Keratinocyte (primary cell): Measurements from ENCODE around the gene SOX2.

ENCODE experiments used
- EZH2 ChIP-seq: IDR thresholded peaks from one replicate; pipeline ENCODE4 v1.6.1; 2012; ENCODE audit warnings: inconsistent platforms, mild to moderate bottlenecking, low read length, moderate library complexity
- TF ChIP-seq, protein P1 (sequence below), 3 experiments: IDR thresholded peaks in 1 of 3; conservative IDR thresholded peaks in 1 of 3; optimal IDR thresholded peaks in 1 of 3; 2 replicates in 2 of 3; 3 replicates in 1 of 3; pipeline versions ENCODE3 to v1.5.1; 2011; ENCODE audit warnings: low read length in 3 of 3, mild to moderate bottlenecking in 3 of 3, moderate library complexity in 2 of 3, control low read depth in 1 of 3, inconsistent platforms in 1 of 3; ENCODE audit not compliant: insufficient read depth in 2 of 3; ENCODE audit errors: extremely low read depth in 1 of 3

DNA sequence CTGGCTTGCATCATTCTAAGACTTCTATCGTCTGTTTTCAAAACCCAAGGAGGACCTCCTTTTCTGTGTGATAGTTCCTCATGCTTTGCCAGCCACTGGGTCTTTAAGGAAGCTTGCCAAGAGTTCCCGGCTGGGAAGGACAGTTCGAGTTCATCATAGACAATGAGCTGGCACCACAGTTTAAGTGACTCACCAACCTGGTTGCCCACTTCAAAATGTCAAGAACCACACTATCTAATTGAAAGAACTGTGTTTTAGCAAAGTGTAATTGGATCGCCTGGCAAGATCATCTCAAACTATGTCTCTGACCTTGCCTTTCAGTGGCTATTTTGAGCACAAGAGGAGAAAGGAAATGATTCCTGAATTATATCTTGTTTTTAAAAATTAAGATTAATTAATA, 27.9 kb downstream of the SOX2 start:
- TF ChIP-seq, protein P1, sequence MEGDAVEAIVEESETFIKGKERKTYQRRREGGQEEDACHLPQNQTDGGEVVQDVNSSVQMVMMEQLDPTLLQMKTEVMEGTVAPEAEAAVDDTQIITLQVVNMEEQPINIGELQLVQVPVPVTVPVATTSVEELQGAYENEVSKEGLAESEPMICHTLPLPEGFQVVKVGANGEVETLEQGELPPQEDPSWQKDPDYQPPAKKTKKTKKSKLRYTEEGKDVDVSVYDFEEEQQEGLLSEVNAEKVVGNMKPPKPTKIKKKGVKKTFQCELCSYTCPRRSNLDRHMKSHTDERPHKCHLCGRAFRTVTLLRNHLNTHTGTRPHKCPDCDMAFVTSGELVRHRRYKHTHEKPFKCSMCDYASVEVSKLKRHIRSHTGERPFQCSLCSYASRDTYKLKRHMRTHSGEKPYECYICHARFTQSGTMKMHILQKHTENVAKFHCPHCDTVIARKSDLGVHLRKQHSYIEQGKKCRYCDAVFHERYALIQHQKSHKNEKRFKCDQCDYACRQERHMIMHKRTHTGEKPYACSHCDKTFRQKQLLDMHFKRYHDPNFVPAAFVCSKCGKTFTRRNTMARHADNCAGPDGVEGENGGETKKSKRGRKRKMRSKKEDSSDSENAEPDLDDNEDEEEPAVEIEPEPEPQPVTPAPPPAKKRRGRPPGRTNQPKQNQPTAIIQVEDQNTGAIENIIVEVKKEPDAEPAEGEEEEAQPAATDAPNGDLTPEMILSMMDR (optimal IDR thresholded peaks at IDR 0.05 in 1 of 3, IDR thresholded peaks at IDR 0.05 in 1 of 3, conservative IDR thresholded peaks at IDR 0.05 in 1 of 3; ENCODE audit: extremely low read depth in 1 of 3, insufficient read depth in 2 of 3, low read length in 3 of 3), result no peak
- no peak for TF ChIP-seq EZH2
